ENCODE measurements around the gene HEATR5A. TPM values are rescaled to one million over a fixed set of nuclear protein-coding genes. Genes with fewer than 3 reads are reported as not detected.

Gene HEATR5A
- total RNA-seq, 1 experiment from 2014 or later: 12.7 TPM

- ATAC-seq (no peak), DNase-seq (no peak)
- no TSS peak for BruUV-seq (replicated peaks)
- no peak for TF ChIP-seq EZH2 (IDR thresholded peaks at IDR 0.05; ENCODE audit: low read length, unreplicated experiment)
- no peak for TF ChIP-seq EZH2phosphoT487 (IDR thresholded peaks at IDR 0.05; ENCODE audit: borderline replicate concordance, low read length)
- TF ChIP-seq, protein P1, sequence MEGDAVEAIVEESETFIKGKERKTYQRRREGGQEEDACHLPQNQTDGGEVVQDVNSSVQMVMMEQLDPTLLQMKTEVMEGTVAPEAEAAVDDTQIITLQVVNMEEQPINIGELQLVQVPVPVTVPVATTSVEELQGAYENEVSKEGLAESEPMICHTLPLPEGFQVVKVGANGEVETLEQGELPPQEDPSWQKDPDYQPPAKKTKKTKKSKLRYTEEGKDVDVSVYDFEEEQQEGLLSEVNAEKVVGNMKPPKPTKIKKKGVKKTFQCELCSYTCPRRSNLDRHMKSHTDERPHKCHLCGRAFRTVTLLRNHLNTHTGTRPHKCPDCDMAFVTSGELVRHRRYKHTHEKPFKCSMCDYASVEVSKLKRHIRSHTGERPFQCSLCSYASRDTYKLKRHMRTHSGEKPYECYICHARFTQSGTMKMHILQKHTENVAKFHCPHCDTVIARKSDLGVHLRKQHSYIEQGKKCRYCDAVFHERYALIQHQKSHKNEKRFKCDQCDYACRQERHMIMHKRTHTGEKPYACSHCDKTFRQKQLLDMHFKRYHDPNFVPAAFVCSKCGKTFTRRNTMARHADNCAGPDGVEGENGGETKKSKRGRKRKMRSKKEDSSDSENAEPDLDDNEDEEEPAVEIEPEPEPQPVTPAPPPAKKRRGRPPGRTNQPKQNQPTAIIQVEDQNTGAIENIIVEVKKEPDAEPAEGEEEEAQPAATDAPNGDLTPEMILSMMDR (conservative IDR thresholded peaks at IDR 0.05; ENCODE audit: low read depth, low read length): no peak
- Histone ChIP-seq H3K27ac (ENCODE audit: low read length) (no peak overlapping the region), H4K20me1 (ENCODE audit: low read length) (no peaks in the 10 kb centered on the region), H3K4me2 (ENCODE audit: low read length) (peak overlapping the region; percentile 82), H3K27me3 (ENCODE audit: low read length) (no peaks in the 10 kb centered on the region), H3K9me2 (replicated peaks; ENCODE audit: low read length) (no peaks in the 10 kb centered on the region), H3K36me3 (ENCODE audit: low read depth, low read length) (no peaks in the 10 kb centered on the region), H3K79me2 (ENCODE audit: low read length) (peaks cover 33% of the 10 kb centered on the region), H3K4me1 (ENCODE audit: insufficient read depth, low read length) (peaks cover 13% of the 10 kb centered on the region), H2AFZ (ENCODE audit: low read length) (peak overlapping the region; percentile 91), H3K9me3 (ENCODE audit: low read length) (no peaks in the 10 kb centered on the region), H3F3A (ENCODE audit: low read length, unreplicated experiment) (no peaks in the 10 kb centered on the region), H3K4me3 (ENCODE audit: low read length) (peak overlapping the region; percentile 91; the same call in 1 of the 2 replicates), H3K9ac (ENCODE audit: low read length) (no peak overlapping the region)
- CTCF ChIA-PET: interaction anchor here (2.5 kb wide), 1 partner anchor 29 kb away, joined by 29 read pairs; no protein-coding TSS in a partner anchor
- intact Hi-C loops (cut with micrococcal nuclease): no loop called here
- POLR2A ChIA-PET (ENCODE audit: unreplicated experiment): no interaction called here
These were observed 850 bp upstream of the HEATR5A start for GRCh38 chr14:31421200-31421599.

DNA sequence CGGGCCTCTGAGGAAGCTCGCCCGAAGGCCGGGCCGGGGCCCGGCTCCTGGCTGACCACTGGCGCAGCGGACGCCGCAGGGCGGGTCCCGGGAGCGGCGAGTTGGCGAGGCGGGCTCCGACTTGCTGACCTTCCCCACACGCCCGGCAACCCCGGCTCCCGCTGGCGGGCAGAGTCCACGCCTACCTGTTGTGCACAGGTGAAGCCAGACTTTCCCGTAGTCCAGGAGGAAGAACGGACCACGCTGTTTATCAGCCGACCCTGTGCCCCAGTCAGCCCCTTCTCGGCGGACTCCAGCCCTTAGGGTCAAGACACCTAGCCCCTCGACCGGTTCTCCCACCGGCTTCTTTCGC, 407 bp downstream of the HEATR5A start:
- TF ChIP-seq EZH2phosphoT487 (IDR thresholded peaks at IDR 0.05; ENCODE audit: borderline replicate concordance, low read length) (no peak), EZH2 (IDR thresholded peaks at IDR 0.05; ENCODE audit: low read length, unreplicated experiment) (no peak)
- TF ChIP-seq, protein P1 (conservative IDR thresholded peaks at IDR 0.05; ENCODE audit: low read depth, low read length): no peak
- intact Hi-C loops (cut with micrococcal nuclease): loop anchor here (1.0 kb wide), 1 partner anchor 29 kb away; no protein-coding TSS in a partner anchor
- no peaks in the 10 kb centered on the region for H3F3A ChIP-seq (ENCODE audit: low read length, unreplicated experiment)
- ChIA-PET CTCF (interaction anchor here (1.3 to 2.5 kb wide), 2 partner anchors 22 to 30 kb away, joined by 4 to 29 read pairs; no protein-coding TSS in a partner anchor), POLR2A (ENCODE audit: unreplicated experiment) (interaction anchor here (0.9 to 1.8 kb wide), 6 partner anchors 18 to 784 kb away, joined by 3 to 29 read pairs (median 4); partner anchors contain the start of genes ARHGAP5 and DTD2)
- DNase-seq (peak; percentile 58), ATAC-seq (peak; percentile 79)
- peak overlapping the region; percentile 82 for H3K4me2 ChIP-seq (ENCODE audit: low read length)
- H3K4me1 ChIP-seq (ENCODE audit: insufficient read depth, low read length): peaks cover 19% of the 10 kb centered on the region
- H4K20me1 ChIP-seq (ENCODE audit: low read length): no peaks in the 10 kb centered on the region
- peak overlapping the region; percentile 91 for H3K4me3 ChIP-seq (ENCODE audit: low read length)
- no peaks in the 10 kb centered on the region for H3K9me3 ChIP-seq (ENCODE audit: low read length)
- peak overlapping the region; percentile 86 for H2AFZ ChIP-seq (ENCODE audit: low read length)
- BruUV-seq (replicated peaks): no TSS peak
- peaks cover 44% of the 10 kb centered on the region for H3K79me2 ChIP-seq (ENCODE audit: low read length)
- H3K9me2 ChIP-seq (replicated peaks; ENCODE audit: low read length): no peaks in the 10 kb centered on the region
- H3K27me3 ChIP-seq (ENCODE audit: low read length): no peaks in the 10 kb centered on the region
- H3K36me3 ChIP-seq (ENCODE audit: low read depth, low read length): no peaks in the 10 kb centered on the region
- H3K27ac ChIP-seq (ENCODE audit: low read length): 0 out of 2 replicates have a peak overlapping the region, but pooled peaks have one; percentile 10
- H3K9ac ChIP-seq (ENCODE audit: low read length): peak overlapping the region; percentile 79

All from PC-3 (cell line).